Frontal cortex (tissue), 4 donors: ENCODE results near the gene METTL27. TPM values are rescaled to one million over a fixed set of nuclear protein-coding genes. Genes with fewer than 3 reads are reported as not detected.
"Not testable (repeated sequence)": the region's sequence is repeated elsewhere in the genome, so short reads cannot be mapped to it uniquely, and the experiment has no call there.

Experiments used
- DNase-seq, 2 donors: peaks; one replicate each; pipeline ENCODE4 v3.0.0; 2012; ENCODE audit warnings: low spot score in 2 of 2
- FAIRE-seq: peaks from 2 replicates; lab custom pipeline; 2012; peaks lifted over from hg19 to GRCh38; lab: Jason Lieb, UNC
- total RNA-seq: library from RNA; depleted of rRNA; stranded (reverse); fragments of >200 nt; gene quantifications from one replicate; pipeline ENCODE4 v1.2.3, GENCODE V29; 2014
- donor health status: control.
- donor health status: control.
- donor health status: control.

Gene METTL27
- total RNA-seq, 1 donor from 2014 or later: 0.41 TPM

- FAIRE-seq (no peak), DNase-seq (no peak)
These were observed 53.3 kb downstream of the METTL27 start for GRCh38 chr7:73789051-73789450.

- FAIRE-seq: not testable (repeated sequence)
These were observed 54.6 kb downstream of the METTL27 start for GRCh38 chr7:73787786-73788048.

GRCh38 chr7:73786588-73786987, 55.7 kb downstream of the METTL27 start:
- no peak for FAIRE-seq

More at GRCh38 chr7:73787786-73788048, 54.6 kb downstream of the METTL27 start:
- not testable (repeated sequence) for DNase-seq

More at GRCh38 chr7:73786588-73786987, 55.7 kb downstream of the METTL27 start:
- no peak for DNase-seq

Other genes with a start within 250 kb of the METTL27 start
- gene MLXIPL, start 218.0 kb downstream of the METTL27 start, total RNA-seq: not detected
- gene VPS37D, start 174.7 kb downstream of the METTL27 start, total RNA-seq: 26.1 TPM
- 2.4 TPM for gene DNAJC30, start 159.1 kb downstream of the METTL27 start, total RNA-seq
- gene BUD23, start 158.9 kb downstream of the METTL27 start, total RNA-seq: 30.2 TPM
- 62.0 TPM for gene STX1A, start 122.8 kb downstream of the METTL27 start, total RNA-seq
- gene ABHD11, start 103.7 kb downstream of the METTL27 start, total RNA-seq: 5.7 TPM
- gene CLDN3, start 72.2 kb downstream of the METTL27 start, total RNA-seq: not detected
- not detected for gene CLDN4, start 11.5 kb downstream of the METTL27 start, total RNA-seq
- not detected for gene TMEM270, start 18.6 kb upstream of the METTL27 start, total RNA-seq
- gene ELN, start 185.7 kb upstream of the METTL27 start, total RNA-seq: 11.0 TPM
- 15.5 TPM for gene LIMK1, start 241.3 kb upstream of the METTL27 start, total RNA-seq